ENCODE results near the gene AXDND1.
"Not testable (repeated sequence)": the region's sequence is repeated elsewhere in the genome, so short reads cannot be mapped to it uniquely, and the experiment has no call there.

The AXDND1 gene

GRCh38 chr1:179384027-179384426 is 18.3 kb downstream of the AXDND1 start:
- H3K4me1 ChIP-seq (ENCODE audit: control insufficient read depth in 1 of 2, insufficient read depth in 1 of 2, low read depth in 1 of 2, low read length in 1 of 2): no peaks in the 10 kb centered on the region
- H3K27ac ChIP-seq: no peak overlapping the region
- H3K4me3 ChIP-seq (ENCODE audit: low read depth in 1 of 2, low read length in 1 of 2): no peak overlapping the region
- H3K27me3 ChIP-seq: no peaks in the 10 kb centered on the region
- TF ChIP-seq CTCF (IDR thresholded peaks at IDR 0.05): no peak
- H3K9me3 ChIP-seq: no peaks in the 10 kb centered on the region
- H3K36me3 ChIP-seq: no peaks in the 10 kb centered on the region

- TF ChIP-seq CTCF (IDR thresholded peaks at IDR 0.05): no peak
Observed at GRCh38 chr1:179385510-179385909, 19.7 kb downstream of the AXDND1 start.

GRCh38 chr1:179393721-179394120 is 27.9 kb downstream of the AXDND1 start:
- Histone ChIP-seq H3K9me3 (no peaks in the 10 kb centered on the region), H3K27me3 (no peaks in the 10 kb centered on the region), H3K4me3 (ENCODE audit: low read depth in 1 of 2, low read length in 1 of 2) (no peak overlapping the region), H3K36me3 (no peaks in the 10 kb centered on the region), H3K4me1 (ENCODE audit: control insufficient read depth in 1 of 2, insufficient read depth in 1 of 2, low read depth in 1 of 2, low read length in 1 of 2) (no peaks in the 10 kb centered on the region), H3K27ac (no peak overlapping the region)
- no peak for TF ChIP-seq CTCF (IDR thresholded peaks at IDR 0.05)

More at GRCh38 chr1:179385510-179385909, 19.7 kb downstream of the AXDND1 start:
- H3K27ac ChIP-seq: no peak overlapping the region
- H3K9me3 ChIP-seq: no peaks in the 10 kb centered on the region
- no peaks in the 10 kb centered on the region for H3K27me3 ChIP-seq
- no peak overlapping the region for H3K4me3 ChIP-seq (ENCODE audit: low read depth in 1 of 2, low read length in 1 of 2)
- H3K36me3 ChIP-seq: no peaks in the 10 kb centered on the region
- H3K4me1 ChIP-seq (ENCODE audit: control insufficient read depth in 1 of 2, insufficient read depth in 1 of 2, low read depth in 1 of 2, low read length in 1 of 2): no peaks in the 10 kb centered on the region

GRCh38 chr1:179399399-179399798 is 33.6 kb downstream of the AXDND1 start:
- not testable (repeated sequence) for H3K27ac ChIP-seq; H3K27me3 ChIP-seq; H3K36me3 ChIP-seq; H3K4me1 ChIP-seq (ENCODE audit: control insufficient read depth in 1 of 2, insufficient read depth in 1 of 2, low read depth in 1 of 2, low read length in 1 of 2); H3K9me3 ChIP-seq; H3K4me3 ChIP-seq (ENCODE audit: low read depth in 1 of 2, low read length in 1 of 2)

GRCh38 chr1:179417760-179418159 is 52.0 kb downstream of the AXDND1 start:
- not testable (repeated sequence) for H3K4me3 ChIP-seq (ENCODE audit: low read depth in 1 of 2, low read length in 1 of 2); H3K4me1 ChIP-seq (ENCODE audit: control insufficient read depth in 1 of 2, insufficient read depth in 1 of 2, low read depth in 1 of 2, low read length in 1 of 2); H3K36me3 ChIP-seq; H3K27ac ChIP-seq; H3K27me3 ChIP-seq; H3K9me3 ChIP-seq

GRCh38 chr1:179418706-179419105 is 52.9 kb downstream of the AXDND1 start:
- H3K4me1 ChIP-seq (ENCODE audit: control insufficient read depth in 1 of 2, insufficient read depth in 1 of 2, low read depth in 1 of 2, low read length in 1 of 2); H3K36me3 ChIP-seq; H3K27me3 ChIP-seq; H3K27ac ChIP-seq; H3K9me3 ChIP-seq; H3K4me3 ChIP-seq (ENCODE audit: low read depth in 1 of 2, low read length in 1 of 2): not testable (repeated sequence)

GRCh38 chr1:179424610-179425009 is 58.8 kb downstream of the AXDND1 start:
- H3K27me3 ChIP-seq: no peaks in the 10 kb centered on the region
- no peaks in the 10 kb centered on the region for H3K9me3 ChIP-seq
- no peak for TF ChIP-seq CTCF (IDR thresholded peaks at IDR 0.05)
- no peaks in the 10 kb centered on the region for H3K36me3 ChIP-seq
- no peaks in the 10 kb centered on the region for H3K4me1 ChIP-seq (ENCODE audit: control insufficient read depth in 1 of 2, insufficient read depth in 1 of 2, low read depth in 1 of 2, low read length in 1 of 2)
- no peak overlapping the region for H3K27ac ChIP-seq
- H3K4me3 ChIP-seq (ENCODE audit: low read depth in 1 of 2, low read length in 1 of 2): no peak overlapping the region

Data from neutrophil (primary cell).